OCI-LY7 (cell line): ENCODE measurements around the gene CFAP161.

Source experiments
- EZH2phosphoT487 ChIP-seq: fragments of 200-600 bp; sonication (generic); IDR thresholded peaks from 2 replicates; pipeline ENCODE4 v1.6.1; 2018; ENCODE audit warnings: low read depth, borderline replicate concordance, mild to moderate bottlenecking, mixed run types, antibody characterized with exemption, low read length, moderate library complexity, mixed read lengths
- TF ChIP-seq, protein P1 (sequence below): fragments of 200-600 bp; sonication (generic); conservative IDR thresholded peaks from 2 replicates; pipeline ENCODE4 v1.5.1; 2014; ENCODE audit warnings: mild to moderate bottlenecking, antibody characterized with exemption, low read length, moderate library complexity, mixed read lengths

DNA sequence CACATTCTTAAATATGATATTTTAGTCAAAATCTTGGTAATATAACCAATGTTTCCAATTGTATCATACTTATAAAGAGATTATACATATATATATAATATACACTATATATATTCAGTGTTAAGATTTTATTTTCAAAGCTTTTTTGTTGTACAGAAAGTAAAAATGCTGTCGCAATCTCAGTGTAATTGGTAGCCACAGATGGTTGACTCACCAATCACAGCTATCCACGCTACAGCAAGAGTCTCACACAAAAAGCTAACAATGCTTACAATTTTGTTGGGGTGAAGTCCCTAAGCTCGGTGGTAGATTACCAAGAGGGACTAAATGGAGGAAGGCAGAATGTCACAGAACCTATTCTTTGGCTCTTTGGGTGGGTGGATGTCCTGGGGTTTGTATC lies 16.9 kb upstream of the CFAP161 start:
- TF ChIP-seq, protein P1, sequence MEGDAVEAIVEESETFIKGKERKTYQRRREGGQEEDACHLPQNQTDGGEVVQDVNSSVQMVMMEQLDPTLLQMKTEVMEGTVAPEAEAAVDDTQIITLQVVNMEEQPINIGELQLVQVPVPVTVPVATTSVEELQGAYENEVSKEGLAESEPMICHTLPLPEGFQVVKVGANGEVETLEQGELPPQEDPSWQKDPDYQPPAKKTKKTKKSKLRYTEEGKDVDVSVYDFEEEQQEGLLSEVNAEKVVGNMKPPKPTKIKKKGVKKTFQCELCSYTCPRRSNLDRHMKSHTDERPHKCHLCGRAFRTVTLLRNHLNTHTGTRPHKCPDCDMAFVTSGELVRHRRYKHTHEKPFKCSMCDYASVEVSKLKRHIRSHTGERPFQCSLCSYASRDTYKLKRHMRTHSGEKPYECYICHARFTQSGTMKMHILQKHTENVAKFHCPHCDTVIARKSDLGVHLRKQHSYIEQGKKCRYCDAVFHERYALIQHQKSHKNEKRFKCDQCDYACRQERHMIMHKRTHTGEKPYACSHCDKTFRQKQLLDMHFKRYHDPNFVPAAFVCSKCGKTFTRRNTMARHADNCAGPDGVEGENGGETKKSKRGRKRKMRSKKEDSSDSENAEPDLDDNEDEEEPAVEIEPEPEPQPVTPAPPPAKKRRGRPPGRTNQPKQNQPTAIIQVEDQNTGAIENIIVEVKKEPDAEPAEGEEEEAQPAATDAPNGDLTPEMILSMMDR, result no peak
- no peak for TF ChIP-seq EZH2phosphoT487
